Posterior cingulate gyrus (tissue), 11 donors: ENCODE data around the gene ACTG1.

Experiments
- DNase-seq, 10 donors: peaks; one replicate each; pipeline versions ENCODE4 v3.0.0 to v3.0.0-alpha.2; 2020 to 2021; ENCODE audit warnings: mixed read lengths in 3 of 10
- intact Hi-C: fragments of 100-400 bp; cut with DNase I; formaldehyde crosslinking; loops from one replicate; pipeline ENCODE4 v1.15.1; 2023

Gene ACTG1

GRCh38 chr17:81519284-81520020 is 6.9 kb upstream of the ACTG1 start:
- intact Hi-C loops, result no loop called here
- DNase-seq, result peak in 1 of 10 donors; percentile 66

- intact Hi-C loops, result no loop called here
- peak in 3 of 10 donors; percentile 65 to 84 (median 82) for DNase-seq
Measured at GRCh38 chr17:81518785-81519283, 6.2 kb upstream of the ACTG1 start.

- intact Hi-C loops, result no loop called here
- peak in 1 of 10 donors; percentile 62 for DNase-seq
Measured at GRCh38 chr17:81518113-81518784, 5.7 kb upstream of the ACTG1 start.

GRCh38 chr17:81517339-81518112 is 4.9 kb upstream of the ACTG1 start:
- intact Hi-C loops, result no loop called here
- DNase-seq, result peak in 3 of 10 donors; percentile 3 to 67 (median 55)

- DNase-seq, result no peak
- intact Hi-C loops, result no loop called here
Measured at GRCh38 chr17:81517009-81517338, 4.4 kb upstream of the ACTG1 start.

- intact Hi-C loops, result no loop called here
- DNase-seq, result peak in 3 of 10 donors; percentile 56 to 84 (median 82)
Measured at GRCh38 chr17:81516439-81516838, 3.8 kb upstream of the ACTG1 start.

GRCh38 chr17:81515530-81516041 is 3.0 kb upstream of the ACTG1 start:
- DNase-seq, result peak in 3 of 10 donors; percentile 52 to 81 (median 74)
- intact Hi-C loops, result no loop called here

GRCh38 chr17:81514739-81515529 is 2.3 kb upstream of the ACTG1 start:
- intact Hi-C loops, result loop anchor here (5.0 kb wide), 1 partner anchor 37 kb away; the partner anchor contains the start of gene FAAP100
- DNase-seq, result peak in 8 of 10 donors; percentile 40 to 90 (median 50)

GRCh38 chr17:81514489-81514738 is 1.8 kb upstream of the ACTG1 start:
- DNase-seq, result no peak
- intact Hi-C loops, result loop anchor here (5.0 kb wide), 1 partner anchor 38 kb away; the partner anchor contains the start of gene FAAP100

GRCh38 chr17:81513753-81514488 is 1.3 kb upstream of the ACTG1 start:
- peak; percentile 33 to 93 (median 58) for DNase-seq
- intact Hi-C loops, result loop anchor here (5.0 kb wide), 1 partner anchor 38 kb away; the partner anchor contains the start of gene FAAP100

GRCh38 chr17:81513372-81513752 is 763 bp upstream of the ACTG1 start:
- DNase-seq, result peak in 8 of 10 donors; percentile 45 to 94 (median 59)
- intact Hi-C loops, result loop anchor here (5.0 kb wide), 1 partner anchor 39 kb away; the partner anchor contains the start of gene FAAP100

GRCh38 chr17:81511804-81512561 is 616 bp downstream of the ACTG1 start:
- intact Hi-C loops, result loop anchor here (5.0 kb wide), 1 partner anchor 40 kb away; the partner anchor contains the start of gene FAAP100

GRCh38 chr17:81511554-81511803 is 1.1 kb downstream of the ACTG1 start:
- DNase-seq, result no peak
- intact Hi-C loops, result loop anchor here (5.0 kb wide), 1 partner anchor 41 kb away; the partner anchor contains the start of gene FAAP100

More at GRCh38 chr17:81511804-81512561, 616 bp downstream of the ACTG1 start:
- peak in 3 of 10 donors; percentile 67 to 86 (median 78) for DNase-seq

GRCh38 chr17:81510785-81511553 is 1.6 kb downstream of the ACTG1 start:
- DNase-seq, result peak in 3 of 10 donors; percentile 69 to 87 (median 83)
- intact Hi-C loops, result loop anchor here (5.0 kb wide), 1 partner anchor 41 kb away; the partner anchor contains the start of gene FAAP100

GRCh38 chr17:81509972-81510784 is 2.4 kb downstream of the ACTG1 start:
- DNase-seq, result peak in 2 of 10 donors; percentile 14 to 47
- intact Hi-C loops, result loop anchor here (5.0 kb wide), 1 partner anchor 42 kb away; the partner anchor contains the start of gene FAAP100

- intact Hi-C loops, result no loop called here
- peak in 3 of 10 donors; percentile 20 to 49 (median 48) for DNase-seq
Measured at GRCh38 chr17:81509207-81509971, 3.2 kb downstream of the ACTG1 start.
